Measurements from ENCODE around the gene GGCT.

DNA sequence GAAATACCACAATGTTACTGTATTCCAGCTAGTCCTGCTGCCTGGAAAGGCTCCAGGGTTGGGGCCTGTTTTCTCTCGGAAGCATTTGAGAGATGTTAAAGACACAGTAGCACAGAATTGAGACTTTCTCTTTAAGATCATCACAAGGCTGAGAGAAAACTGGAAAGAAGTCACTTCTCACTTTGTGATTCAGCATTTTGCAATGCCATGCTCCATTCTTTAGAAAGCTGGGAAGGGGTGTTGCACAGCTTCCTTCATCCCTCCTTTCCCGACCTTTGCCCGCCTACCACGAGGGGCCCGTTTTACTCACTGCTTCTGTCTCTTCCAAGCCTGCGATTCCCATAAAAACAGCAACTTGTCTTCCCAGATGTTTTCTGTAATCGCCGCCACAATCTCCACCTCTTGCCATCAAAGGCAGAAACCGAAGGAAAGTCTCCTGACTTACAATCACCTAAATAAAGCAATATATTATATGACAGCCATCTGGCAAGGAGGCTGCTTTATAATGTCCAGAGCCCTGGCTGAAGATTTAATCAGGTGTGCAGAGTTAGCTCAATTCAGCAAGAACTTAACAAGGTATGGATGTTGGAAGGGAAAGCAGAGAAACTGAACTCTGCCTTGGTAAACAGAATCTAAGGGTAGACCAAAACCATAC lies 44.9 kb downstream of the GGCT start:
- no peak for TF ChIP-seq CTCF (conservative IDR thresholded peaks at IDR 0.05; ENCODE audit: low read length)
- TF ChIP-seq EZH2phosphoT487 (IDR thresholded peaks at IDR 0.05; ENCODE audit: borderline replicate concordance), result no peak

All from Loucy (cell line).